ENCODE results near the gene RIMS3.
A peak's percentile ranks its signal among the peaks of the same experiment; 100 is the strongest.

Gene RIMS3

DNA sequence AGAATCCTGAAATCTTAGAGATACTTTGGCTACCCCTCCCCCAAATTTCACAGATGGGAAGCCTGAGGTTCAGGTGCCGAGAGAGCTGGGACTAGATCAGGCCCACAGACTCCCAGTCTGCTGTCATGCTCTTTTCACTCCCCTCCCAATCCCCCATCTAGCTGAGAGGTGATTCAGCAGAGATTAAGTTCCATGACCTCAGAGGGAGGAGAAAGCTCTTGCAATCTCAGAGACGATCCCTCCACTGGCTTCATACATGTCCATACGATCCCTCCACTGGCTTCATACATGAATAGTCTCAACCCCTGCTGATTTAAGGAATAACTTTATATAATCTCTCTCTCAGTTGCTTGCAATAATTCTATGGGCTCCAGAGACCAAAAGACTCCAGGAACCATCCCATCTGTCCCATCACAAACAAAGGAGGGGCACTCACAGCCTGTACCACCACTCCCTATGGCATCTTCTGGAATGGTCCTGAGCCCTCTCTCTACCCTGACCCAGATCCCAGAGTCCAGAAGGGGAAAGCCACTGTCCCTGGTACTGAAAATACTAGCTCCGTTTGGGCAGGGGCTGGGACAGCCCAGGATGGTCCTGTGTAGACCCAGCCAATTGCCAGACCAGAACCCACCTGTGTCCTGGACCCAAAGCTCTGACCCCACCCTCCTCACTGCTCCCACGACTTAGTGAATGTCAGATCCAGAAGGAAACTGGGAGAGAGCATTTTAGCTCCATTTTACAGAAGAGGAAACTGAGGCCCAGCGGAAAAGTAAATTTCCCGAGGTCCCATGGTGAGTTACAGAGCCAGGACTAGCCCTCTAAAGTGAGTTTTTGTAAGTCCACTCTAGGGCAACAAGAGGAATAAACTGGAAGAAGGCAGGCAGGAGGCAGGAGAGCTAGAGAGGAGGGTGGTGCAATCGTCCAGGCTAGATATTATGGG is 27.1 kb downstream of the RIMS3 start:
- intact Hi-C loops (cut with DNase I), result no loop called here
- DNase-seq, result peak in 2 of 42 donors; percentile 4 to 15

DNA sequence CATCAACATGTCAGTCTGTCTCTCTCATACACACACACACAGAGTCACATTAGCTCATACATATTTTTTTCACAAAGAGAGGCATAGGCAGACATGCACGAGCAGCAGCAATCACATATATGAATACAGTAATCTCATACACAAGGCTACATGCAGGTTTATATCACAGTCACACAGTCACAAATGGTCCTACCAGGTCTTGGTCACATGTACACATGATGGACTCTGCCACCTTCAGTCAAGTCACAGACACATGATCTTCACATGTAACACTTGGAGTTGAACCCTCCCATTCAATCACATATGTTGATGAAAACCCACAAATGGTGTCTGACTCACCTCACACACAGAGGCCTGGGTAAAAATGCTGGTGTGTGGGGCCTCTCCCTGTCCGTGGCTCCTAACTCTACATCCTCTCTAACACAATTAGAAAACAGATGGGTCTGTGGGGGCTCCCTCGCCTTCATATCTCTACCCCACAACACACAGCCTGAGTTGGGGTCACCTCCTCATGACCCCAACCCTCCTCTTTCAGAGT is 27.9 kb downstream of the RIMS3 start:
- intact Hi-C loops (cut with DNase I), result no loop called here
- peak in 2 of 42 donors; percentile 7 to 18 for DNase-seq

DNA sequence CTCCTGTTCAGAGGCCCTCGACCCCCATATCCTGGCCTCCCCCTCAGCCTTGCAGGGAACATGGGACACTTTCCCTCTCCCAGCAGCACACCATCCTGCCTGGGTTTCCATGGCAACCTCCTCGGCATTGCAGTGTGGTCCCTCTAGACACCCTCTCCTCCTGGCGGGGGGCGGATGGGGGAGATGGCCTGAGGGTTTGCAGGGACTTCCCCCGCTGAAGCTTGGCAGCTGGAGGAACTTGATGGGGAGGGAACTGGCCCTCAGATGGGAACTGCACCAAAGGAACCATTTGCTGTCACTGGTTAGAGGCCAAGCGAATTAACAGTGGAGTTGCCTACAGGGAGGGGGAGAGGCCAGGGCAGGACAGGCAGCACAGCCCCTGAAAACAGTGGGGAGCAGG is 28.7 kb downstream of the RIMS3 start:
- DNase-seq, result peak in 8 of 42 donors; percentile 13 to 55 (median 26)
- intact Hi-C loops (cut with DNase I), result no loop called here

DNA sequence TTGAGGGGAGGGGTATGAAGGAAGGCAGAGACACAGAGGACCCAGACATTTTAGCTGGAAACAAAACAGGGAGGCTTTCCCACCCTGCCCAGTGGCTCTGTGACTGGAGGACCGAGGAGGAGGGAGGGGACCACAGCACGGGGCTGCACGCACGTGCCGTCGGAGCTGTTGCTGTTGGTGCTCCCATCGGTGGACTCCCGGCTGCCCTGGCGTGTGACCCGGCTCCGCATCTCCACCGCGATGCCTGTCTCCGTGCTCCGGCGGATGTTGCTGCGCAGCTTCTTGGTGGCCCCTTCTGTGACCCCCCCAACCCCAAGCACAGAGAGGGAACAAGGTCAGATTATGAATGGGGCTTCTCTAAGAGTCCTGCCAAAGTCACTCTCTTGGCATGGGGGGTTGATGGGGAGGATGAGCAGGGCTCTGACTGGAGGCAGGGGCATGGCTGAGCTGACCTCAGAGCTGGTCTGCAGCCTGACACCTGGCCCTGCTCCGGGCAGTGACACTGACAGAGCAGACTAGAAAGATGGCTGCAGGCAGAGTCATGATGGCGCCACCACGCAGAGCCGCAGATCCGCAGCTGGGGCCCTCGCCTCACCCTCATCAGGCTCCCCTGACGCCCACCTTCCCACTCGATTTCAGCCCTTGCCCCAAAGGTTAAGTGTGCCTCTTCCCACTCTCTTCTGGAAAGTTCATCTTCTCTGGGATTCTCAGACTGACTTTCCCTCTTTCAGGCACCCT is 29.6 kb downstream of the RIMS3 start:
- intact Hi-C loops (cut with DNase I), result no loop called here
- DNase-seq, result peak in 1 of 42 donors; percentile 12

DNA sequence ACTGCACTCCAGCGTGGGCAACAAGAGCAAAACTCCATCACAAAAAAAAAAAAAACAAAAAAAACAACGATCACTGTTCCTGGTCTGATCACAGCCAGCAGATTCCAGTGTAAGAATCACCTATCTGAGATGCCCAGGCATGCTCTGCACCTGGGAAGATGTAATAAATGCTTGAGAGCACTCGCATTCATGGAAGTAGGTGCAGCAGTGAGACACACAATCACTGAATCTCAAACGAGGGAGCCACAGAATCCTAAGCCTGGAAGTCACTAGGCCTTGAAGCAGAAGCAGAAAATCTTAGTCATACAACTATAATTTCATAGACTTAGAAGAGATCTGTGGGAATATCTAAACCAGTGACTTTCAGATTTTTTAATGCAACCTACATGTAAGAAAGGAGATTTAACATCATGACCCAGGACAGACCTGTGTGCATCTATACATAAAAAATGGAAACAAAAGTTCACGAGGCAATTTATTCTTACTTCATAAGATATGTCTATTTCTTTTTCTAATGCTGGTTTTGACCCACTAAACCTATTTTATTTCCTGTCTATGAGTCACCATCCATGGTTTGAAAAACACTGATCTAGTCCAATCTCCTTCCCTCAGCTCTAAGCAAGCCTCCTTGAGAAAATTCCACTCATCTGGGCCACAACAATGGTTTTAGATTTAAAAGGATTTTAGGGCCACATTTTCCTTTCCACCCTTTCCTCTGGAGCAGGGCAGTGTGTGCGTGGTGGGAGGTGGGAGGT is 30.4 kb downstream of the RIMS3 start:
- intact Hi-C loops (cut with DNase I), result no loop called here
- DNase-seq, result peak in 4 of 42 donors; percentile 14 to 54 (median 32)

DNA sequence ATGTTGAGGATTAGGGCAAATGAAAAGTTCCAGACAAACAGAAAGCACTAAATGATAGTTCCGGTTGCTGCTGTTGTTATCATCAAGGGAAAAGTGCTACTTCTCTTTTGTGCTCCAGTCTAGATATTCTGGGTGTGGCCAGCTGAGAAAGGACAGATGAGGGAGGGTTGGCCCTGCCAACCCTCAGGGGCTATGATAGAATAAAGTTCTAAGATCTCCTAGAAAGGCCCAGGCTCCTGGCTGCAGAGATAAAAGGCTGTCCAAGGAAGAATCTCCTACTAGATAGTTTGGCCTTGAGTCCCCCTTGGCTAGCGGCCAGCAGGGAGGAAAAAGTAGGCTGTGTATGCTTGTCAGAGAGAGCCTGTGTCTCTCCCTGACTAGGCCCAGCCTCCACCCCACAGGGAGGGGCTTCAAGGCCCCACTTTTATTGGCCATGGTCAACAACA is 31.5 kb downstream of the RIMS3 start:
- peak in 10 of 42 donors; percentile 12 to 56 (median 28) for DNase-seq
- intact Hi-C loops (cut with DNase I), result no loop called here

DNA sequence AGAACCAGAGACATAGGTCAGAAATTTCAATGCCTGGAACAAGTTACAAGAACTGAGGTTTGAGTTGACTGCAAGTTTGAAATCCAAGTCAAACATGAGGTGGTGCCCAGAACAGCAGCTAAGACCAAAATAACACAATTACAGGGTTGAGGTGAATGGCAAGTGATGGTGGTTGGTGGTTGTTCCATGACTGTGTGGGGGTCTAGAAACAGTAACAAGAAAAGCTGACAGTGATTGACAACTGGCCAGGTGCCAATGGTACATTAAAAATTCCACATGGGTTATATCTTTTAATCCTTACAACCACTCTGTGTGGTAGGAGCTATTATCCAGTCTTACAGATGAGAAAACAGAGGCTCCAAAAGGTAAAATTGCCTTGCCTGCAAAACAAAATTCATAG is 32.0 kb downstream of the RIMS3 start:
- DNase-seq, result peak in 2 of 42 donors; percentile 2 to 7
- intact Hi-C loops (cut with DNase I), result no loop called here

DNA sequence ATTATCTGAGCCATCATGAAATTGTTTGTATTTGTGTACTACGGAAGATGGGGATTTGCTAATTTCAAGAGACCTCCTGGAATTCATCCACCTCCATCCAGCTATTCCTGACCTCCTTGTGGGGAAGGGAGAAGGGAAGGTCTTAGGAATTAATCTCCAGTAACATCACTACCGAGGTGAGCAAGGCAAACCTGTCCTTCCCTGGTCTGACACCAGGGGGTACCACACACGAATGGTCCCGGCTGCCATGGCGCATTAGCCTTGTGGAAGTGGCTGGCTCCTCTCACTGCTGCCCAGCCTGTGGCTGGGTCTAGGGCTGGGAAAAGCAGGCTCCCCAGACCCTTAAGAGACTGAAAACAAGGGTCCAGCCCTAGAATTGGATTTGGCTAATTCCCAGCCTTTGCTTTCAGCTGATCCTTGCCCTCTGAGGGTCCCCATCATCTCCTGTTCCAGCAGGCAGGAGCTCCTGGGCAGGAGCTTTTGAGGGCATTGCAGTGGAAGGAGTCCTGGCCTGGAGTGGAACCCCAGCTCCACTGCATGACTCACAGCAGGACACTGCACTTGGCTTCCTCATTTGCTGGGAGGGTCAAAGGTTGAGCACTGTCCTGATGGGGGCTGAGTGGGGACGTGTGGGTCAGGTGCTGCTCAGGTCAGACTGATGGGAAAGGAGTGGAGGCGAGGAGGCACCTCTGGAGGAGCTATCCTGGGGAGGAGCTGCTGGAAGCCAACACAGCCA is 34.8 kb downstream of the RIMS3 start:
- peak in 5 of 42 donors; percentile 6 to 49 (median 36) for DNase-seq

DNA sequence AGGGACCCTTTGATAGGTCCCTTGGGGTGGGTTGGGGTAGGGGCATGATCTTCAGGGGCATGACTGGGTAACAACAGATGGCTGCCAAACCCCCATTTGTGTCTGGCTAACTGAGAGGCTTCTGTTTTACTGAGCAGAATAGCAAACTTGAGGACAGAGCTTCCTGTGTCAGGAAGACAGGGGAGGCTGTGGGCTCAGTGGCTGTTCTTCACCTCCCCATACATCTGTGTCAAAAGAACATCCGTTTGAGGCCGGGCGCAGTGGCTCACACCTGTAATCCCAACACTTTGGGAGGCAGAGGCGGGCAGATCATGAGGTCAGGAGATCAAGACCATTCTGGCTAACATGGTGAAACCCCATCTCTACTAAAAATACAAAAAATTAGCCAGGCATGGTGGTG is 35.9 kb downstream of the RIMS3 start:
- peak in 1 of 42 donors; percentile 5 for DNase-seq
- intact Hi-C loops (cut with DNase I), result loop anchor here (10.0 kb wide), 1 partner anchor 225 kb away; no protein-coding TSS in a partner anchor

More for the DNA sequence above, 34.8 kb downstream of the RIMS3 start:
- intact Hi-C loops (cut with DNase I), result no loop called here

DNA sequence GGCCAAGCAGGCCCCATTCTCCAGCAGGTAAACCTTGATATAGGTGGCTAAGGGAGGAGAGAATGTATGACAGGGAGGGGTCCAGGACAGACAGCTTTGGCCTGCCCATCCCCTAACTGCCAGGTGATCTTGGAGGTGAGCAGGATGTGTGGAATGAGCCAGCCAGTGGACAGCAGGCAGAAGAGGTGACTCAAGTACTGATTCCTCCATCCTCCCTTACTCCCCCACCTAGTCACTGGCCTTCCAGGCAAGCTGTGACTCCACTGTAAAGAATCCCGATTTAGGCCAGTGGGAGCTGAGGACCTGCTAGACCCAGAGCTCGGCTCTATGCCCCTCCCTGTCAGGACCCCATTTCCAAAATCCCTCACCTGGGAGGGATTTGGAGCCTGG is 36.6 kb downstream of the RIMS3 start:
- peak in 1 of 42 donors; percentile 15 for DNase-seq
- intact Hi-C loops (cut with DNase I), result loop anchor here (10.0 kb wide), 1 partner anchor 226 kb away; no protein-coding TSS in a partner anchor

DNA sequence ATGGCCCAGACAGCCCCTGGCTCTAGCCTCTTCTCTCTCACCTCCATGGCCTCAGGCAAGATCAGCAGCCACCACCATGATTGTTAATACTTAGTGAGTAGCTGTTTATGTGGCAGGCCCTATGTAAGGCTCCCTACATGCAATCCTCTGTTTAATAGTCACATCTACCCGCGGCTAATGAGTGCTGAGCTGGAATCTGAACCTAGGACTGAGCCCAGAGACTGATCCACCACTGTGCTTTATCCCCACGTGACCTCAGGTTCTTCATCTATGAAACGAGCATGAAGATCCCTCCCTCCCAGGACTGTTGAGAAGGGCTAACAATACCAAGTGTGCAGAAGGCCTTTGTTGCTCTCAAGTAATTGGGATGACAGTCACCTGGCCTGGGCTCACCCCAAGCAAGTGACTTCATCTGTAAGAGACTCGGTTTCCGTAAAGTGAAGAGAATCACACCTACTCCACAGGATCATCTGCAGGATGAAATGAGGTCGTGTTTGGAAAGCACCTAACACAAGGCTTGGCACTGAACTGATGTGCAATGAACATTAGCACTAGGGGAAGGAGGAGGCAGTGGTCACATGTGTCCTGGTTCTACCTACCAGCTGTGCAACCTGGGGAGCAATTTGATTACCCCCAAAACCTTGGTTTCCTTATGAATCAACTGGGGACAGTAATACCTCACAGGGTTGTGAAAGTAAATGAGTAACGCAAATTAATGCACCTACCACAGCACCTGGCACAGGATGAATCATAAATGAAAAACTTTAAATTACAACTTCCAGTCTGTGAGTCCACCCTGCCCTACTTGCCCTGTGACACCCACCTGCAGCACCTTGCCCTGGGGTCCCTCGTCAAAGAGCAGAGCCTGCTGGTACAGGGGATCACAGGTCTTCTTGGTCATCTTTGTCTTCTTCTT is 37.2 kb downstream of the RIMS3 start:
- intact Hi-C loops (cut with DNase I), result loop anchor here (10.0 kb wide), 1 partner anchor 227 kb away; no protein-coding TSS in a partner anchor
- peak in 1 of 42 donors; percentile 9 for DNase-seq

DNA sequence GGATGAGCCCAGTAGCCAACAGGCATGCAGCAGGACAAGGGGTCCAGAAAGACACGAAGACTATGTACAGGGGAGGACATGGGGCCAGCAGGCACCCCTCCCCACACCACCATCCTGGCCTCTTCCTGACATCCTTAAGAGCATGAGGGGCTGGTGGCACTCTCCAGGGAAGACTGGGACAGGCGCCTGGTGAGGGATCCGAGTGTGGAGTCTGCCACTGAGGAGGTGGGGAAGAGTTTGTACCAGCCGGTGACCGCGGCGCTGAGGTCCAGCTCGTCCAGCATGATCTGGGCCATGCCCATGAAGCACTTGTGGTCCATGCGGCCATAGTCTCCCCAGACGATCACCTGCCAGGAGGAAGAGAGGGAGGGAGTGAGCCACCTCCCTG is 39.1 kb downstream of the RIMS3 start:
- intact Hi-C loops (cut with DNase I), result loop anchor here (10.0 kb wide), 1 partner anchor 228 kb away; no protein-coding TSS in a partner anchor
- no peak for DNase-seq

DNA sequence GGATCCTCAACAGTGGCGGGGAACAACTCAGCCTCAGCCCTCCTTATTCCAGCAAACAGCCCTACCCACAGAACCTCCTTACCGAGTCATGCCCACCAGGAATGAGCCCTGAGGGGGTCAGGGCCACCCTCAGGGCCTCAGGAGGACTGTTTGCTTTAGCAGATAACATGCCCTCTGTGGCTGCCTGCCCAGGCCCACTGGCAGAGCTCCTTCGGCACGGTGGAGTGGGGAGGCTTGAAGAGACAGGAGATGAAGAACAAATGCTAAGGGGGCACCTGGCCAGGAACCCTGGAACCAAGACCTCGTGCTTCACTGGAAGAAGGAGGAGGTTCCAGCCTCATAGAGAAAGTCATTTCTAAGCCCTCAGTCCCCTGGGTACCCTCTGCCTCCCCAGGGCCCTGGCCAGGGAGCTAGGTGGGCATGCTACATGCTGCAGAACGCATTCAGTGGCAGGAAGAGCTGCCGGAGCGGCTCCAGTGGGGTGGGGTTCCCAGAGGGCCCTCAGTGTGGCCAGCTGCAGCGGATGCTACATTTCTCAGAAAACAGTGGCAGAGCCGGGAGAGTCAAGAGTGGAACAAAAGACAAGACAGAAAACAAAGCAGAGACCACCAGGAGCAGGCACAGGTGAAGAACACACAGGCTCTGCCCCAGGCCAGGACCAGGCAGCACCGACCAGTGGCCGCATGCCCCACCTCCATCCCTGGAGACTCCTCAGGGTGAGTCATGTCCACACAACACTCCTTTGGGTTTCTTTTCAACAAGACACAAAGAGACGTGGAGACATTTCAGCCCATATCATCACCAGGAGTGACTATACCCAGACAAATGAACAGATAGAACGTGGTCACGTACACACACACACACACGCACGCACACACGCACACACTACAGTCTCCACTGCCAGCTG is 39.8 kb downstream of the RIMS3 start:
- no peak for DNase-seq
- intact Hi-C loops (cut with DNase I), result loop anchor here (10.0 kb wide), 1 partner anchor 229 kb away; no protein-coding TSS in a partner anchor

DNA sequence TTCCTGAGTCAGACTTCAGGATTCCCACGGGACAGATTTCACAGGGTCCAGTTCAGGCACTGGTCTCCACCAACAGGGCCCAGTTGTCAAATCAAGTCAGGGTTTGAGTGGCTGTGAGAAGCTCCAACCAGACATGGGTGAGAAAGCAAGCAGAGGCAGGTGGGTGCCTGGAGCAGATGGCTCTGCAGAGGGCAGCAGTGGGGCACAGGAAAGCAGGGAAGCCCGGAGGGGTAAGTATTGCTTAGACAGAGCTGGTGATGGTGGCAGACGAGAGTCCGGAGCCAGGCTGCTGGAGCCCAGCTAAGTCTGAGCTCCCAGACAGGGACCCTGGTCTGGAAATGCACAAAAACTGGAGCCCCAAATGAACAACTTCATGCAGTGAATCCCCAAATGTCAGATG is 40.4 kb downstream of the RIMS3 start:
- DNase-seq, result peak in 40 of 42 donors; percentile 13 to 80 (median 54)
- intact Hi-C loops (cut with DNase I), result loop anchor here (10.0 kb wide), 1 partner anchor 230 kb away; no protein-coding TSS in a partner anchor

DNA sequence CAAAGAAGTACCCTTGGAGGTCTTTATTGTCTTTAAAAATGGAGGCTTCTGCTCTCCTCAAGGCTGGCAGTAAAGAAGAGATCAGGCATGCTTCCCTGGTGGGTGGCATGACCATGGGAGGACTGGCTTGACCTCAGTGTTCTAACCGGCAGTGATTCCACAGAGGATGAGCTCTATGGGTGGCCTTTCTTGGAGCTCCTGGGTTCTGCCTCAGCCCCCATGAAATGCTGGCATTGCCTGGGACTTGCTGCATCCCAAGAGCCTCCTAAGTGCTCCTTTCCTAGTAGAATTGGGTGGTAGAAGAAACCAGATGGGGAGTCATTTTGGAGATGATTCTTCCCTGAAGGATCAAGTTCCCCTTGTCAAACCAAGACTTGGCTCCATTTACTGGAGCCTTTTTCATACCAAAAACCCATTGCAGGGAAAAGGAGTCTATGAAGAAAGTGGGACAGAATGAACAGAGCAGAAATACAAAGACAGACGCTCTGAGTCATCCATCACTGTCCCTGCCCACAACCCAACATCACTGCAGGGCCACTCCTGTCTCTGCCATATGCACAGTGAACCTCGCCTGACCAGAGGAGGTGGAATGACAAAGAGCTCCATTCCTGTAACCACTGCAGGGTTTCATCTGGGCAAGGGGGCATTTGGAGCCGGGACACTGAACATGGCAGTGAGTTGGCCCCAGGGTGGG is 42.4 kb downstream of the RIMS3 start:
- intact Hi-C loops (cut with DNase I), result loop anchor here (10.0 kb wide), 1 partner anchor 232 kb away; no protein-coding TSS in a partner anchor
- DNase-seq, result peak in 3 of 42 donors; percentile 28 to 43 (median 32)

Data from head of caudate nucleus (tissue), 42 donors.